CD4-positive, alpha-beta T cell treated with Interferon gamma for 1 hour (primary cell): ENCODE data around the gene FOXF1.

ENCODE experiments used
- DNase-seq: peaks from one replicate; pipeline ENCODE4 v3.0.0-alpha.2; 2020

Gene FOXF1

GRCh38 chr16:86559802-86560305, 49.5 kb downstream of the FOXF1 start:
- DNase-seq = no peak

DNA sequence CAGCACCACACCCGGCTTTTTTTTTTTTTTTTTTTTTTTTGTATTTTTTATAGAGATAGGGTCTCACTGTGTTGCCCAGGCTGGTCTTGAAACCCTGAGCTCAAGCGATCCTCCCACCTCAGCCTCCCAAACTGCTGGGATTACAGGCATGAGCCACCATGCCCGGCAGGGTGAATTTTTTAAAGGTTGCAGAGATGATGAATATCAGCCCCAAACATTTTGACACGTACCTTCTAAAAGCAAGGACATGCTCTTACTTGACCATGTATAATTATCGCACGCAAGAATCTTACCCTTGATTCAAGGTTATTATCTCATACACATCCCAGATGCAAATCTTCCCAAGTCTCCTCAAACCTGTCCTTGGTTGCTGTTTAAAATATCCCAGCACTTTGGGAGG, 52.0 kb downstream of the FOXF1 start:
- no peak for DNase-seq

GRCh38 chr16:86563469-86564345, 53.4 kb downstream of the FOXF1 start:
- peak; percentile 83 for DNase-seq
